ENCODE data around the gene DRC1.

Gene DRC1

GRCh38 chr2:26380281-26380680, 21.4 kb upstream of the DRC1 start:
- peaks cover 7% of the 10 kb centered on the region for H3K4me1 Mint-ChIP-seq (ENCODE audit: low read depth)
- no peak for DNase-seq (ENCODE audit: low spot score)
- H3K27me3 Mint-ChIP-seq (ENCODE audit: low read depth) = no peaks in the 10 kb centered on the region
- peaks cover 39% of the 10 kb centered on the region for H3K36me3 Mint-ChIP-seq (ENCODE audit: low read depth)
- H3K9me3 Mint-ChIP-seq = no peaks in the 10 kb centered on the region
- no peak overlapping the region for H3K27ac Mint-ChIP-seq
- no peak overlapping the region for H3K4me3 Mint-ChIP-seq

DNA sequence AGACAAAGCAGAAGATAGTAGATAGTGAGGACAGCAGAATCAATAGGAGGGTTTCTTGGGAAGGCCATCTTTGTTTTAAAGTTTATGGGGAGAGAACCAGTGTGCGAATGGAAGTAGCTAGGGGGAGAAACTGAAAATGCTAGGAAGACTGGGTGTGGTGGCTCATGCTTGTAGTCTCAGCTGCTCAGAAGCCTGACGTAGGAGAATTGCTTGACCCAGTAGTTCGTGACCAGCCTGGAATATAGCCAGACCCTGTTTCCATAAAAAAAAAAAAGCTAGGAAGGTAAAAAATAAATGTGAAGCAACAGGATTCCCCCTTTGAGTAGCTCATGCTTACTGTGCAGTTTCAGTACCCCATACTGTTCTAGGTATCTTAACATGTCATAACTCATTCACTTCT, 19.2 kb upstream of the DRC1 start:
- no peaks in the 10 kb centered on the region for H3K9me3 Mint-ChIP-seq
- no peaks in the 10 kb centered on the region for H3K27me3 Mint-ChIP-seq (ENCODE audit: low read depth)
- no peak overlapping the region for H3K4me3 Mint-ChIP-seq
- no peak overlapping the region for H3K27ac Mint-ChIP-seq
- no peak for DNase-seq (ENCODE audit: low spot score)
- H3K36me3 Mint-ChIP-seq (ENCODE audit: low read depth) = peaks cover 31% of the 10 kb centered on the region
- H3K4me1 Mint-ChIP-seq (ENCODE audit: low read depth) = no peaks in the 10 kb centered on the region

DNA sequence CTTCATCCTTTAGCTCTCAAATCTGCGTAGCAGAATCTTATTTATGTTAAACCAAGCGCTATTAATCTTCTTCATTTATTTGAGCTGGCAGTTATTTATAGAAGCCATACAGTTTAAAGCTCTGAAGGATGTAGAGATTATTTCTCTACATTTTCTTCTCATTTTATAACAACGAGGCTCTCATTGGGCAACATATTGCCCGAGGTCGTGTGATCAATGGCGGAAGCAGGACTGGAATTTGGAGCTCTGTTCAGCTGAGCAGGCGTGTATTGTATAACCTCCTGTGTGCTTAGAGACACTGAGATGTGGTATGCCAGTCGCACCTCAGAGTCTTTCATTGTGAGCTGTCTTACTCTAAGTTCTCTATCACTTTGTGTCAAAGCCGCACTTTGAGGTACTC, 17.5 kb upstream of the DRC1 start:
- DNase-seq (ENCODE audit: low spot score) = no peak
- H3K9me3 Mint-ChIP-seq = no peaks in the 10 kb centered on the region
- H3K4me1 Mint-ChIP-seq (ENCODE audit: low read depth) = no peaks in the 10 kb centered on the region
- no peak overlapping the region for H3K27ac Mint-ChIP-seq
- H3K36me3 Mint-ChIP-seq (ENCODE audit: low read depth) = peaks cover 27% of the 10 kb centered on the region
- no peaks in the 10 kb centered on the region for H3K27me3 Mint-ChIP-seq (ENCODE audit: low read depth)
- H3K4me3 Mint-ChIP-seq = no peak overlapping the region

- H3K36me3 Mint-ChIP-seq (ENCODE audit: low read depth) = peaks cover 28% of the 10 kb centered on the region
- no peaks in the 10 kb centered on the region for H3K27me3 Mint-ChIP-seq (ENCODE audit: low read depth)
- DNase-seq (ENCODE audit: low spot score) = no peak
- H3K4me3 Mint-ChIP-seq = no peak overlapping the region
- H3K27ac Mint-ChIP-seq = no peak overlapping the region
- no peaks in the 10 kb centered on the region for H3K9me3 Mint-ChIP-seq
- H3K4me1 Mint-ChIP-seq (ENCODE audit: low read depth) = no peaks in the 10 kb centered on the region
Measured at GRCh38 chr2:26384597-26384996, 17.1 kb upstream of the DRC1 start.

GRCh38 chr2:26387189-26387588, 14.5 kb upstream of the DRC1 start:
- peaks cover 35% of the 10 kb centered on the region for H3K36me3 Mint-ChIP-seq (ENCODE audit: low read depth)
- no peaks in the 10 kb centered on the region for H3K4me1 Mint-ChIP-seq (ENCODE audit: low read depth)
- H3K27me3 Mint-ChIP-seq (ENCODE audit: low read depth) = no peaks in the 10 kb centered on the region
- no peaks in the 10 kb centered on the region for H3K9me3 Mint-ChIP-seq
- no peak for DNase-seq (ENCODE audit: low spot score)
- H3K27ac Mint-ChIP-seq = no peak overlapping the region
- no peak overlapping the region for H3K4me3 Mint-ChIP-seq

GRCh38 chr2:26394694-26395093, 7.0 kb upstream of the DRC1 start:
- Mint-ChIP-seq H3K4me1 (ENCODE audit: low read depth) (peaks cover 8% of the 10 kb centered on the region), H3K36me3 (ENCODE audit: low read depth) (peaks cover 15% of the 10 kb centered on the region), H3K27ac (no peak overlapping the region), H3K27me3 (ENCODE audit: low read depth) (no peaks in the 10 kb centered on the region), H3K9me3 (no peaks in the 10 kb centered on the region), H3K4me3 (no peak overlapping the region)
- DNase-seq (ENCODE audit: low spot score) = no peak

DNA sequence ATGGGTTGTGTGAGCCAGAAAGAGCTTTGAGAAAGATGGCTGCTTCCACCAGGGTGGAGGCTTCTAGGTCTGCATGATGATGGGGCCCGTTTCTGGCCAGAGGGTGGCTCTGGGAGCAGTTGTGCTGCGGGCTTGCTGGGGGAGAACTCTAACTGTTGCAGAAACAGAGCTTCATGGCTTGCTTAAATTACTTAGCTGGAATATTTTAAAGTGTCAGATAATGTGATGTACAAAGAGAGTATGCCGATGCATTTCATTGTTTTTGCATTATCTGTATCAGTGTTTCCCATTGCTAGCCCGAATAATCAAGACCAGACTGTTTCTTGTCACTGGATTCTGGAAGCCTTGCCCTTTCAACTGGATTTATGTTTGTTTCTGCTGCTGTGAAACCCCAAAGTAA, 6.3 kb upstream of the DRC1 start:
- Mint-ChIP-seq H3K27ac (no peak overlapping the region), H3K36me3 (ENCODE audit: low read depth) (peaks cover 13% of the 10 kb centered on the region), H3K9me3 (no peaks in the 10 kb centered on the region), H3K4me3 (no peak overlapping the region), H3K4me1 (ENCODE audit: low read depth) (peaks cover 11% of the 10 kb centered on the region), H3K27me3 (ENCODE audit: low read depth) (no peaks in the 10 kb centered on the region)
- no peak for DNase-seq (ENCODE audit: low spot score)

DNA sequence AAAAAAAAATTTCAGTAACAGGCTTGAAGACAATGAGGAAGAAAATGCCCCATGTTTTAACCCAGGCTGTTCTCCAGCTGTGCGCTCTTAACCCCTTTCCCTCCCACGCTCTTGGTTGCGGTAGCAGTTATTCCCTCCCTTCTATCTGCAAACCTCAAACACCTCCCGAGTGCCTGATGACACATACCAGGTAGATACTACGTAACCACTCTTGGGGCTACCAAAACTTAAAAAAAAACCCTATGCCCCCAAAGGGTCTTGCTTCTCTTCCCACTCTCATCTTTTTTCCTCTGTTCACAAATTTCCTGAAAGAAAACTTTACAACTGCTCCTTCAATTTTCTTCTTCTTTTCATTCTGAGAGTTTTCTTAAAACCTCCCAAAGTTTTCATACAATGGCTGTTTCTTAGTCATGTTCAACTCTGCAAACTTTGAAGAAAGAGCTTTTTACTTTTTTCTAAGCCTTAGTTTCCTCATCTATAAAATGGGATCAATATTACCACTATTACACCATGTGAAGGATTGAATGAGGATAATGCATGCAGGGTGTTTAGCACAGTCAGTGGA, 4.9 kb upstream of the DRC1 start:
- Mint-ChIP-seq H3K36me3 (ENCODE audit: low read depth) (peaks cover 9% of the 10 kb centered on the region), H3K9me3 (no peaks in the 10 kb centered on the region), H3K4me1 (ENCODE audit: low read depth) (peaks cover 11% of the 10 kb centered on the region), H3K27me3 (ENCODE audit: low read depth) (peaks cover 3% of the 10 kb centered on the region), H3K27ac (no peak overlapping the region), H3K4me3 (no peak overlapping the region)
- peak; percentile 50 for DNase-seq (ENCODE audit: low spot score)

DNA sequence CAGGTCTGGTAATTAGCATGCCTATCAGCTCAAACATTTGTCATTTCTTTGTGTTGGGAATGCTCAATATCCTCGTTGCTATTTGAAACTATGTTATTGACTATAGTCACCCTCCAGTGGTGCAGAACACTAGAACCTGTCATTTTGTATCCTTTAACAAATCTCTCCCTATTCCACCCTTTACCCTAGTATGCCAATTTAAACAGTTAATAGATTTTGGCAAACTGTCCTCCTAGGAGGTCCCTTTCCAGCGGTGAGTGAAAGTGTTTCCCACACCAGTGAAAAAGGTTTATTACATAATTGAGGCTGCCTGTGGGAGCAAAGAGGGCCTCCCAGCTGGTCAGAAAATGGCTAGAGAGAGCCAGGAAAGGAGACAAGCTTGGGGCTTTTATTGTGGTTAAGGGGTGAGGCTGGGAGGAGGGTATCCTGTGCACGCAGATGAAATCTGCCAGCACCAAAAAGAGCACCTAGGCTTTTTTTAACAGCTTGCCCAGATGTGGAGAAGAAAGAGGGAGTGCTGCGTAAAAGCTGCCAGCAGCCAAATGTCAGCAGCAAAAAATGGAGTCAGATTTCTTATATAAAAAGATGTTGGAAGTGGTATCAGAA, 1.8 kb upstream of the DRC1 start:
- Mint-ChIP-seq H3K9me3 (no peaks in the 10 kb centered on the region), H3K4me3 (no peak overlapping the region), H3K4me1 (ENCODE audit: low read depth) (peaks cover 11% of the 10 kb centered on the region), H3K27me3 (ENCODE audit: low read depth) (peaks cover 12% of the 10 kb centered on the region), H3K36me3 (ENCODE audit: low read depth) (peaks cover 5% of the 10 kb centered on the region), H3K27ac (no peak overlapping the region)
- no peak for DNase-seq (ENCODE audit: low spot score)

- Mint-ChIP-seq H3K36me3 (ENCODE audit: low read depth) (peaks cover 4% of the 10 kb centered on the region), H3K4me3 (no peak overlapping the region), H3K4me1 (ENCODE audit: low read depth) (peaks cover 11% of the 10 kb centered on the region), H3K9me3 (no peaks in the 10 kb centered on the region), H3K27me3 (ENCODE audit: low read depth) (peaks cover 12% of the 10 kb centered on the region), H3K27ac (no peak overlapping the region)
- no peak for DNase-seq (ENCODE audit: low spot score)
Measured at GRCh38 chr2:26400723-26401122, 997 bp upstream of the DRC1 start.

DNA sequence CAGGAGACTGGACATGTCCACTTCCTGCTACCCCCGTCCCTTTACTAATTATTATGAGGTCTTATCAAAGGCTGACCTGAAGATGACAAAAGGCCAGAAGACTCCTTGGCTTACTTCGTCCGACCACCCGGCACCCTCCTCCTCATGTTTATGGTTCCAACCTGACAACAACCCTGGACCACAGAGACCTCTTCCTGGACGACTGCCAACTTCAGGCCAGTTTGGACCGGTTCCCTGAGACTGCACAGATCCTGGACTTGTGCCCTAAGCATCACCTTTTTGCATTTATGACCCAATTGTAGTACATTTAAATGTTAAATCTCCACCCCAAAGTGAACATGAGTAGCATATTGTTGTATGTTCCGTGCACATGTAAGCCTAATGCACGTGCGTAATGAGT, 5.8 kb downstream of the DRC1 start:
- no peak overlapping the region for H3K4me3 Mint-ChIP-seq
- no peaks in the 10 kb centered on the region for H3K36me3 Mint-ChIP-seq (ENCODE audit: low read depth)
- peaks cover 12% of the 10 kb centered on the region for H3K4me1 Mint-ChIP-seq (ENCODE audit: low read depth)
- H3K9me3 Mint-ChIP-seq = no peaks in the 10 kb centered on the region
- H3K27ac Mint-ChIP-seq = no peak overlapping the region
- DNase-seq (ENCODE audit: low spot score) = no peak
- H3K27me3 Mint-ChIP-seq (ENCODE audit: low read depth) = peaks cover 16% of the 10 kb centered on the region

DNA sequence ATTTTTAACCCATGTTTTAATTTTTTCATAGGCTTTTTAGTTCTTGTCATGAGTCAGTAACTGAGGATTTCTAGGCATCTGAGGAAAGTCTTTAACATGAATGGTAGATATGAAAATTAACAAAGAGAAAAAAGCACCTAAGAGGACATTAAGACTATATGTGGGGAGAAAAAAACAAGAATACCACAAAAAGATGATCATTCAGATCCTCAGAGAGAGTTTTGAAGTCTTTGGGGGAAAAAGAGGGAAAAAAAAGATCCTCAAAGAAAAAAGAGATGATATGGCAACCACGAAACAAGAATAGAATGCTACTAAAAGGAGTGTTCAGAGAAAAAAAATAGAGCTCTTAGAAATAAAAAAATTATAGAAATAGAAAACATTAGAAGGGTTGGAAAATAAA, 8.1 kb downstream of the DRC1 start:
- no peak for DNase-seq (ENCODE audit: low spot score)
- no peaks in the 10 kb centered on the region for H3K9me3 Mint-ChIP-seq

GRCh38 chr2:26410764-26411243, 9.1 kb downstream of the DRC1 start:
- H3K36me3 Mint-ChIP-seq (ENCODE audit: low read depth) = no peaks in the 10 kb centered on the region
- H3K4me3 Mint-ChIP-seq = no peak overlapping the region
- no peak overlapping the region for H3K27ac Mint-ChIP-seq
- peaks cover 15% of the 10 kb centered on the region for H3K4me1 Mint-ChIP-seq (ENCODE audit: low read depth)
- no peak for DNase-seq (ENCODE audit: low spot score)
- peaks cover 10% of the 10 kb centered on the region for H3K27me3 Mint-ChIP-seq (ENCODE audit: low read depth)
- no peaks in the 10 kb centered on the region for H3K9me3 Mint-ChIP-seq

More for the DNA sequence above, 8.1 kb downstream of the DRC1 start:
- Mint-ChIP-seq H3K4me1 (ENCODE audit: low read depth) (peaks cover 15% of the 10 kb centered on the region), H3K4me3 (no peak overlapping the region), H3K27me3 (ENCODE audit: low read depth) (peaks cover 10% of the 10 kb centered on the region), H3K36me3 (ENCODE audit: low read depth) (no peaks in the 10 kb centered on the region), H3K27ac (no peak overlapping the region)

- peak overlapping the region; percentile 72 for H3K27ac Mint-ChIP-seq
- H3K4me3 Mint-ChIP-seq = peak overlapping the region; percentile 73
Measured at GRCh38 chr2:26411419-26411818, 9.7 kb downstream of the DRC1 start.

More at GRCh38 chr2:26411419-26411818, 9.7 kb downstream of the DRC1 start:
- Mint-ChIP-seq H3K4me1 (ENCODE audit: low read depth) (peaks cover 15% of the 10 kb centered on the region), H3K9me3 (no peaks in the 10 kb centered on the region), H3K27me3 (ENCODE audit: low read depth) (peaks cover 10% of the 10 kb centered on the region), H3K36me3 (ENCODE audit: low read depth) (no peaks in the 10 kb centered on the region)
- no peak for DNase-seq (ENCODE audit: low spot score)

Measured in T-helper 2 cell treated with Interferon-gamma antibody and Interleukin-4, amounts not matched to agents 5 μg/mL and 100 μg/mL, for 36 hours (primary cell).